ENCODE data around the gene ERC1. TPM values are rescaled to one million over a fixed set of nuclear protein-coding genes. Genes with fewer than 3 reads are reported as not detected.

ERC1 gene
- total RNA-seq, 2 donors from 2014 or later = 26.9 to 41.9 TPM

DNA sequence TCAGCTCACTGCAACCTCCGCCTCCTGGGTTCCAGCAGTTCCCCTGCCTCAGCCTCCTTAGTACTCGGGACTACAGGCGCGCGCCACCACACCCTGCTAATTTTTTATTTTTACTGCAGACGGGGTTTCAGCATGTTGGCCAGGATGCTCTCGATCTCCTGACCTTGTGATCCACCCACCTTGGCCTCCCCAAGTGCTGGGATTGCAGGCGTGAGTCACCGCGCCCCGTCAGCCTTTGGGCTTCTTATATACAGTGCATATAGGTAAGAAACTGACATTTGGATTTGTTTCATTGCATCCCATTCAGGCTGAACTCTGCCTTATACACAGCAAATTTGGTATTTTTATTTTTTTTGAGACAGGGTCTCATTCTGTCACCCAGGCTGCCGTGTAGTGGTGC lies 176.8 kb downstream of the ERC1 start:
- no peaks in the 10 kb centered on the region for H3K4me1 ChIP-seq
- H3K9me3 ChIP-seq = no peaks in the 10 kb centered on the region
- TF ChIP-seq CTCF (IDR thresholded peaks at IDR 0.05) = no peak
- no peak overlapping the region for H3K27ac ChIP-seq
- no peaks in the 10 kb centered on the region for H3K27me3 ChIP-seq
- no peak overlapping the region for H3K4me3 ChIP-seq
- H3K9ac ChIP-seq (ENCODE audit: low read depth in 2 of 2, low read length in 2 of 2) = no peak overlapping the region
- intact Hi-C loops (cut with DNase I) = no loop called here
- no peaks in the 10 kb centered on the region for H3K36me3 ChIP-seq
- no peak for DNase-seq

DNA sequence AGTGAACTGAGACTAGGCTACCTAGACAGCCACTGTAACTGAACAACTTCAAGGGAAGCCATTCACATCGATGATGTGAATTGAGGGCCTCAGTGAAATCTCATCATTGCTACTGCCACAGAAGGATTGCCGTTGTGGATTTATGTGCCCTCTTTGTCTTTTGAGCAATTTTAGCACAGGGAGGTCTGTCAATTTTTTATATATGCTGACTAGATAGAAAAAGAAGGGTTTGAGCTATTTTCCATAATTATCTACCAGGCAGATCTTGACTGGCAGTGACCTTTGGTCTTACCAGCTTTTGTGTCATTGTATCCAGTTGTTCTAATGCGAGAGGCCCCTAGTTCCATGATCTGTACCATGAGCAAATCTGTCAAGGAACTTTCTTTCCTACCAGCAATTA lies 179.4 kb downstream of the ERC1 start:
- Histone ChIP-seq H3K9ac (ENCODE audit: low read depth in 2 of 2, low read length in 2 of 2) (no peak overlapping the region), H3K27me3 (no peaks in the 10 kb centered on the region), H3K36me3 (no peaks in the 10 kb centered on the region), H3K4me1 (no peaks in the 10 kb centered on the region), H3K4me3 (no peak overlapping the region), H3K9me3 (no peaks in the 10 kb centered on the region), H3K27ac (no peak overlapping the region)
- no peak for TF ChIP-seq CTCF (IDR thresholded peaks at IDR 0.05)
- intact Hi-C loops (cut with DNase I) = no loop called here
- DNase-seq = no peak

DNA sequence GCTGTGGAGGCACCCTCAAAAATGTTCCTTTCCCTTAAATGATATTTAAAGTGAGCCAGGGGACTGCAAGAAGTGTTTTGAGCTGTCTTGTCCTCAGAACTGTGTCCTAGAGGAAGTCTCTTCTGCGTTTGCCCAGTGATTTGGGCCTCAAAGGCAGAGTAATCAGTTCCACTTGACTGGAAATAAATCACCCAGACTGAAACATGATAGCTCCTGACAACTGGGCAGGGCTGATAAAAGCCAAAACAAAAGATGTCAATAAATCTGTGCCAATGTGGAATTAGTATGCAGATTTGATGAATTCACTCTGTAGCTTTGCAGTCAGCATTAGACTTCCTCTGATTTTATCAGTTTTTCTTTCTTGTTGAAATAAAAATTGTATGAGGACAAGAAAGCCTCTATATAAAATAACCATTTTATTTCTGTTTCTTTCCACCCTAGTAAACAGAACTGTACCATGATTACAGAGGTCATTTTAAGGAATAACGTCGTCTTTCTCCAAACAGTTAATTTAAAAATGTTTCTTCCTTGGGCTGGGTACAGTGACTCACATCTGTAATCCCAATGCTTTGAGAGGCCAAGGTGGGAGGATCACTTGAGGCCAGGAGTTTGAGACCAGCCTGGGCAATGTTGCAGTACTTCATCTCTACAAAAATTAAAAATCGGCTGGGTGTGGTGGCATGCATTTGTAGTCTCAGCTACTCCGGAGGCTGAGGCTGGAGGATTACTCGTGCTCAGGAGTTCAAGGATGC lies 180.8 kb downstream of the ERC1 start:
- TF ChIP-seq CTCF (IDR thresholded peaks at IDR 0.05) = no peak
- DNase-seq = no peak
- intact Hi-C loops (cut with DNase I) = no loop called here
- Histone ChIP-seq H3K4me1 (no peaks in the 10 kb centered on the region), H3K27ac (no peak overlapping the region), H3K9me3 (no peaks in the 10 kb centered on the region), H3K4me3 (no peak overlapping the region), H3K9ac (ENCODE audit: low read depth in 2 of 2, low read length in 2 of 2) (no peak overlapping the region), H3K27me3 (no peaks in the 10 kb centered on the region), H3K36me3 (no peaks in the 10 kb centered on the region)

- Histone ChIP-seq H3K27me3 (no peaks in the 10 kb centered on the region), H3K9ac (ENCODE audit: low read depth in 2 of 2, low read length in 2 of 2) (no peak overlapping the region), H3K9me3 (no peaks in the 10 kb centered on the region), H3K36me3 (no peaks in the 10 kb centered on the region), H3K4me3 (no peak overlapping the region), H3K27ac (no peak overlapping the region), H3K4me1 (no peaks in the 10 kb centered on the region)
- DNase-seq = no peak
- intact Hi-C loops (cut with DNase I) = no loop called here
- TF ChIP-seq CTCF (IDR thresholded peaks at IDR 0.05) = no peak
These were observed 183.0 kb downstream of the ERC1 start for GRCh38 chr12:1173781-1174617.

GRCh38 chr12:1174659-1175058 lies 183.6 kb downstream of the ERC1 start:
- Histone ChIP-seq H3K27ac (no peak overlapping the region), H3K9me3 (no peaks in the 10 kb centered on the region), H3K36me3 (no peaks in the 10 kb centered on the region), H3K4me1 (no peaks in the 10 kb centered on the region), H3K4me3 (no peak overlapping the region), H3K27me3 (no peaks in the 10 kb centered on the region), H3K9ac (ENCODE audit: low read depth in 2 of 2, low read length in 2 of 2) (no peak overlapping the region)
- TF ChIP-seq CTCF (IDR thresholded peaks at IDR 0.05) = no peak
- intact Hi-C loops (cut with DNase I) = no loop called here
- DNase-seq = no peak

All from colonic mucosa (tissue), 4 donors.